Loucy (cell line): ENCODE results near the gene KRT34.
"Not testable (repeated sequence)": the region's sequence is repeated elsewhere in the genome, so short reads cannot be mapped to it uniquely, and the experiment has no call there.

ENCODE experiments used
- H2AFZ ChIP-seq: fragments of 200-600 bp; sonication (generic); 2 replicates; pipeline ENCODE4 v1.6.0; 2016; ENCODE audit warnings: antibody characterized with exemption, mild to moderate bottlenecking, low read length, moderate library complexity
- H3F3A ChIP-seq: fragments of 200-600 bp; 2 replicates; pipeline ENCODE4 v1.6.0; 2016; ENCODE audit warnings: antibody characterized with exemption, low read depth, mild to moderate bottlenecking
- H3K27me3 ChIP-seq: fragments of 200-600 bp; sonication (generic); 2 replicates; pipeline ENCODE4 v1.6.1; 2014; ENCODE audit warnings: low read length, mild to moderate bottlenecking; ENCODE audit not compliant: insufficient read depth, poor library complexity, severe bottlenecking
- H3K36me3 ChIP-seq: fragments of 200-600 bp; sonication (generic); 2 replicates; pipeline ENCODE4 v1.6.1; 2016; ENCODE audit warnings: low read length; ENCODE audit not compliant: insufficient read depth
- H3K4me1 ChIP-seq: fragments of 200-600 bp; sonication (generic); 2 replicates; pipeline ENCODE4 v1.5.1; 2014; ENCODE audit warnings: low read length, mild to moderate bottlenecking; ENCODE audit not compliant: insufficient read depth, poor library complexity, severe bottlenecking
- H3K4me2 ChIP-seq: fragments of 200-600 bp; sonication (generic); 2 replicates; pipeline ENCODE4 v1.6.0; 2014; ENCODE audit warnings: antibody characterized with exemption, low read length, low read depth, mild to moderate bottlenecking; ENCODE audit not compliant: poor library complexity, severe bottlenecking
- H3K4me3 ChIP-seq: fragments of 200-600 bp; sonication (generic); 2 replicates; pipeline ENCODE4 v1.5.1; 2014; ENCODE audit warnings: low read length, mild to moderate bottlenecking, mixed read lengths; ENCODE audit not compliant: poor library complexity, severe bottlenecking
- H3K79me2 ChIP-seq: fragments of 200-600 bp; sonication (generic); 2 replicates; pipeline ENCODE4 v1.6.1; 2014; ENCODE audit warnings: low read length; ENCODE audit not compliant: insufficient read depth
- H3K9ac ChIP-seq: fragments of 200-600 bp; sonication (generic); 2 replicates; pipeline ENCODE4 v1.6.0; 2014; ENCODE audit warnings: mild to moderate bottlenecking, low read depth, low read length, moderate library complexity; ENCODE audit not compliant: poor library complexity, severe bottlenecking
- H3K9me2 ChIP-seq: fragments of 200-600 bp; sonication (generic); replicated peaks from 2 replicates; pipeline ENCODE4 v1.6.1; 2016; ENCODE audit warnings: low read depth, low read length, mixed read lengths
- H3K9me3 ChIP-seq: fragments of 200-600 bp; sonication (generic); 2 replicates; pipeline ENCODE4 v1.6.1; 2014; ENCODE audit warnings: mild to moderate bottlenecking, antibody characterized with exemption, low read length, low read depth; ENCODE audit not compliant: insufficient read depth
- H4K20me1 ChIP-seq: fragments of 200-600 bp; sonication (generic); 2 replicates; pipeline ENCODE4 v1.6.0; 2014; ENCODE audit warnings: antibody characterized with exemption, low read length, mild to moderate bottlenecking; ENCODE audit not compliant: insufficient read depth, poor library complexity, severe bottlenecking
- EZH2phosphoT487 ChIP-seq: fragments of 200-600 bp; IDR thresholded peaks from 2 replicates; pipeline ENCODE4 v1.6.1; 2018; ENCODE audit warnings: antibody characterized with exemption, mild to moderate bottlenecking, moderate library complexity, borderline replicate concordance
- TF ChIP-seq, protein P1 (sequence below): fragments of 200-600 bp; sonication (generic); conservative IDR thresholded peaks from 2 replicates; pipeline ENCODE4 v1.5.1; 2014; ENCODE audit warnings: mild to moderate bottlenecking, antibody characterized with exemption, low read length

Gene KRT34

DNA sequence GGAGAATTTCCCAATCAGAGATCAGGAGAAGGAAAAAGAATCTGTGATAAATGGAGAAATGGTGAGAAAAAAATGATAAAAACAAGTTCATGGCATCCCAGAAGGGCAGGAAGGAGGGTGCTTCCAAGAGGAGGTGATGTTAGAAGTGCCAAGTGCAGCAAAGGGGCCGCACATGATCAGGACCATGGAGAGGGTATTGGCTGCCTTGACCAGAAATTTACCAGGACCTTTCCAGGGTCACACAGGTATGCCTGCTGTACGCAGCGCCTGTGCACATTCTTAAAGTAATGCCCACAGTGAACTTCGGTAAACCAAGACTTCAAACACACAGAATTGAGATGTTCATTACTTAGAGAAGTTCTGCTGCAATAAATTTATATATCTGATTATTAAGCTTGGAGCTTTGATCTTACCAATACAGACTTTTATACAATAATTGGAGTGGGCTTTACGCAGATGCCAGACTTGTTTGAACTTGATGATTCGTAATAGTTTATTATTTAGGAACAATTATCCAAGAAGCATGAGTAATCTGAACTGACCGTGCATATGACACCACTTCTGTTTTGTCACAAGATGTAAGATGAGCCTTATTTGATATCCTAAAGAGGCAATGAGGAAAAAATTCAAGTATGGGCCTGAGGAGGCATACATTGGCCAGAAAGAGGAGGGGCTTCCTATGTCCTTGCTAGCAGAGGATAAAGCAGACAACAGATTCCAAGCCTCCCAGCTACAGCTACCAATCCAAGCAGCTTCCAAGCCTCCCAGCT is 29.3 kb downstream of the KRT34 start:
- no peak overlapping the region for H3K4me3 ChIP-seq
- no peaks in the 10 kb centered on the region for H3K9me3 ChIP-seq
- H3K4me1 ChIP-seq, result no peaks in the 10 kb centered on the region
- H3K79me2 ChIP-seq, result no peaks in the 10 kb centered on the region
- H3F3A ChIP-seq, result no peaks in the 10 kb centered on the region
- no peaks in the 10 kb centered on the region for H3K36me3 ChIP-seq
- H2AFZ ChIP-seq, result no peak overlapping the region
- peaks cover 3% of the 10 kb centered on the region for H3K27me3 ChIP-seq
- TF ChIP-seq, protein P1, sequence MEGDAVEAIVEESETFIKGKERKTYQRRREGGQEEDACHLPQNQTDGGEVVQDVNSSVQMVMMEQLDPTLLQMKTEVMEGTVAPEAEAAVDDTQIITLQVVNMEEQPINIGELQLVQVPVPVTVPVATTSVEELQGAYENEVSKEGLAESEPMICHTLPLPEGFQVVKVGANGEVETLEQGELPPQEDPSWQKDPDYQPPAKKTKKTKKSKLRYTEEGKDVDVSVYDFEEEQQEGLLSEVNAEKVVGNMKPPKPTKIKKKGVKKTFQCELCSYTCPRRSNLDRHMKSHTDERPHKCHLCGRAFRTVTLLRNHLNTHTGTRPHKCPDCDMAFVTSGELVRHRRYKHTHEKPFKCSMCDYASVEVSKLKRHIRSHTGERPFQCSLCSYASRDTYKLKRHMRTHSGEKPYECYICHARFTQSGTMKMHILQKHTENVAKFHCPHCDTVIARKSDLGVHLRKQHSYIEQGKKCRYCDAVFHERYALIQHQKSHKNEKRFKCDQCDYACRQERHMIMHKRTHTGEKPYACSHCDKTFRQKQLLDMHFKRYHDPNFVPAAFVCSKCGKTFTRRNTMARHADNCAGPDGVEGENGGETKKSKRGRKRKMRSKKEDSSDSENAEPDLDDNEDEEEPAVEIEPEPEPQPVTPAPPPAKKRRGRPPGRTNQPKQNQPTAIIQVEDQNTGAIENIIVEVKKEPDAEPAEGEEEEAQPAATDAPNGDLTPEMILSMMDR, result no peak
- TF ChIP-seq EZH2phosphoT487, result no peak
- H3K9me2 ChIP-seq, result no peaks in the 10 kb centered on the region
- H3K9ac ChIP-seq, result no peak overlapping the region
- H3K4me2 ChIP-seq, result no peak overlapping the region
- H4K20me1 ChIP-seq, result no peaks in the 10 kb centered on the region

DNA sequence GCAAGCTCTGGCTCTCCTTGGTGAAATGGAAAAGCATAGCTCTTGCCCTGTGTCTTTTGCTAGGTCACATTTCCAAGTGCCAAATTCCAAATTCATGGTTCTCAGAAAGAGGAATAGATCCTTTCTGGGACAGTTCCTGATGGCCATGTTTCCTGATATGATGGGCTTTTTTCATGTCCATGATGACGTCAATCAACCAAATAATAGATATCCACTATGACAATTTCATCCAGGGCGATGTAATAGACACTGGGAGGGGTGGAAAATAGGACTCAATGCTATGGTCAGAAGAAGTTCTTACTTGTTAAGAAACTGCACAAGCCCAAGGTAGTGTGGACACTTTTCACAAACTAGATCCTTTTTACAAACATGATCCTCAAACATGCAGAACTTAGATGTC is 30.9 kb downstream of the KRT34 start:
- Histone ChIP-seq H3K36me3 (no peaks in the 10 kb centered on the region), H3F3A (no peaks in the 10 kb centered on the region), H3K9ac (no peak overlapping the region), H3K79me2 (no peaks in the 10 kb centered on the region), H3K4me2 (no peak overlapping the region), H3K4me1 (no peaks in the 10 kb centered on the region), H3K9me3 (no peaks in the 10 kb centered on the region), H3K27me3 (no peaks in the 10 kb centered on the region), H3K4me3 (no peak overlapping the region), H3K9me2 (no peaks in the 10 kb centered on the region), H4K20me1 (no peaks in the 10 kb centered on the region), H2AFZ (no peak overlapping the region)
- TF ChIP-seq EZH2phosphoT487, result no peak
- TF ChIP-seq, protein P1, result no peak

DNA sequence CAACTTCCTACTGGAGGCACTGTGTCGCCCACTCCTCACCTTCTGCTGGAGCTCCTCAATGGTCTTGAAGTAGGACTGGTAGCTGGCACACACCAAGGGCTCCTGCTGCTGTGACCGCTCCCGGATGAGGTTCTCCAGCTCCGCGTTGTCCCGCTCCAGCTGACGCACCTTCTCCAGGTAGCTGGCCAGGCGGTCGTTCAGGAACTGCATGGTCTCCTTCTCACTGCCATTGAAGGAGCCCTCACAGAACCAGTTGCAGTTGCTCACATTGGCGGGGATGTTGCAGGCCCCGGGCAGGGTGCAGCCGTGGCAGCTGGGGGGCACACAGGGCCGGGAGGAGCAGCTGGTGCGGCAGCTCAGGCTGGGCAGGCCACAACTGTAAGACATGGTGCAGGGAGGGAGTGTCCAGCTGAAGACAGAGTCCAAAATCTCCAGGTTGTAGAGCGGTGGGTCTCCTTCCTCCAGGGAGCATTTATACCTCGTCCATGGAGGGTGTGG is 31.7 kb downstream of the KRT34 start, which contains the start of gene KRT33A:
KRT33A (minus strand) TSS at position 448 of the 498 bp plus-strand sequence; CDS start at position 387, 61 bp downstream.
- H3K9me2 ChIP-seq, H3K4me1 ChIP-seq, H3K9me3 ChIP-seq, H3K9ac ChIP-seq, H3K4me3 ChIP-seq, H3F3A ChIP-seq, H3K36me3 ChIP-seq, H3K79me2 ChIP-seq, H4K20me1 ChIP-seq, H3K4me2 ChIP-seq, H3K27me3 ChIP-seq, H2AFZ ChIP-seq: not testable (repeated sequence)
